Non-pigmented ciliary epithelial cell (primary cell): Measurements from ENCODE around the gene APOF.
A peak's percentile ranks its signal among the peaks of the same experiment; 100 is the strongest.
"Not testable (repeated sequence)": the region's sequence is repeated elsewhere in the genome, so short reads cannot be mapped to it uniquely, and the experiment has no call there.

Source experiments
- DNase-seq: peaks from one replicate; pipeline ENCODE4 v3.0.0-alpha.2; 2010; ENCODE audit warnings: low read depth

The APOF gene

GRCh38 chr12:56366948-56367347 is 4.3 kb upstream of the APOF start:
- no peak for DNase-seq

DNA sequence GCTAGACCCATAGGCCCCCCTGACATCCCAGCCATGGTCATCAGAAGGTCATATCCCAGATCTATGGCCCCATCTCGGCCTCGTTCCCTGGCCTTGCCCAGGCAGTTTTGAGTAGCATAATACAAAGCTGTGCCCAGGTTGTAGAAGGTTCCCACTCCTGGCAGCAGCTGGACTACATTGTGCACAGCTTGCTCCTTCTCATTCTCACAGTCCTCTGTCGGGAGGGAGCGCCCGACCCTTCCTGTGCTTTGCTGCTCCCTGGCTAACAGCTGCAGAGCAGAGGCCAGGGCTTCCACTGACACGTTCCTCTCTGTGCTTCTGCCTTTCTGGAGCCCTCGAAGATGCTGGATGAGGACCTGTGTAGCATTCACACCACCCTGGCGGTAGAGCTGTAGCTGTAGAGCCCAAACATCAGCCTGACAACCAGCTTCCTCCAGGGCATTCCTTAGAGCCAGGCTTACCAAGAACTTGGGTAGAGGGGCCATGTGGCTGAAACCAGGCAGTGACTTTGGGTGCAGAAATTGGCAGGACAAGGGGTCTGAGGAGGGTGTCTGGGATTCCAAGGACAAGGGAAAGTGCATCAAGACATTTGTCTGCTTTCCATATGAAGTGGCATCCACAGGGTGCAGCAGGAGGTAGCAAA is 1.0 kb downstream of the APOF start:
- no peak for DNase-seq

DNA sequence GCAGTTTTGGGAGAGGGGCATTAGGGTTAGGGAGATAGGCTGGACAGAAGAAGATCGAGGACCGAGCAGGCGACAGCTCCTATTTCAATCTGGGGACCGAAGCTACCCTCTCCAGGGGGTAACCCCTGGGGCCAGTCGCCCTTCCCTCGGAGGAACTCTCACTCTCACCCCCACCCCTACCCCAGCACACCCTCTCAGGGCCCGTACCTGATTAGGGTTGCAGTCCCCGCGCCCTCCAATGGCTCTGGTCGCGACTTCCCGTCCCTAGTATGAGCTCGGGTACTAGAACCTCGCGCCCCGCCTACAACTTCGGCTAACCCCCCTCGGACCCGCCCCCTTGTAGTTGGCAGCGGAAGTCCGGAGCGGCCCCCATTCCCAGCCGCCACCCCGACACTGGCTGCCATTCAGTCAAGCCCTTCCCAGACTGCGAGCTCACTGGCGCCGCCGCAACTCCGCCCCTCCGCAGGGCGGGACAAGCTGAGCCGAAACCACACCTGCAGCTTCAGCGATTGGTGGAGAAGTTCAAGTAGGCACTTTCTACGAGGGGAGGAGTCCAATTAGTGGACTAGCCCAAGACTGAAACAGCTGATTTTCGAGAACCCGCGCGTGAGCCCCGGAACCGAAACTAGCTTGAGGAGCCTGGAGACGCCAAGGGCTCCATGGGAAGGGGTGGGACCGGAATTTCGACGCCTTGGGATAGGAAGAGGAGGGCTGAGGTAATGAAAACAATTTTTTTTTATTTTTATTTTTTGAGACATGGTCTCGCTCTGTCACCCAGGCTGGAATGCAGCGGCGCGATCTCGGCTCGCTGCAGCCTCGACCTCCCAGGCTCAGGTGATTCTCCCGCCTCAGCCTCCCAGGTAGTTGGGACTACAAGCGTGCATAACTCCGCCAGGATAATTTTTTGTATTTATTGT is 2.5 kb downstream of the APOF start, which contains the start of gene STAT2:
Gene STAT2, minus strand, starts transcription at position 257 of the 917 bp plus-strand sequence. CDS start 3,536 bp downstream, outside the sequence.
- DNase-seq, result peak; percentile 100

DNA sequence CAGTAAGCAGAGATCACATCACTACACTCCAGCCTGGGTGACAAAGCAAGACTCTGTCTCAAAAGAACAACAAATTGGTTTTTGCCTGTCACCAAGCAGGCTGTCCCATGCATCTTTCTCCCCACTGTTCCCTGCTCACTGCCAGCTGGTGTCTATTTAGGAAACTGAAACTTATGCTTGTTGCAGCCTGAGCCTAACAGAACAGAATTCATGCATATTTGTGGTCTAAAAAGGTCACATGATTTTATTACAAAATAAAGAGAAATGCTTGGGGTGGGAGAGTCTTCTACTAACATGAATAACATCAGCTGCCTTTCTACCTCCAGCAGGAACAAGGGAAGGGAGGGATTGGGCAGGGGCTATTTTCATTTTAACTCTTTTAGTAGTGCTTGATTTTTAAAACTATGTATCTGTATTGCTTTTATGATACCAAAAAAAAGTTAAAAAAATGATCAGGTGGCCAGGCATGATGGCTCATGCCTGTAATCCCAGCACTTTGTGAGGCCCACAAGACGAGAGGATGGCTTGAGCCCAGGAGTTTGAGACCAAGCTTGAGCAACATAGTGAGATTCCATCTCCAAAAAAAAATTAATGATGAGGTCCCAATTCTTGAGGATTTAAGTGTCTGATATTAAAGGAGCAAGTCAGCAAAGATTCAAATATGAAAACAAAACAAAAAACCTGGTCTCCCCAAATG is 3.7 kb downstream of the APOF start:
- peak; percentile 61 for DNase-seq

- no peak for DNase-seq
Observed at GRCh38 chr12:56351325-56351724, 11.3 kb downstream of the APOF start.

- no peak for DNase-seq
Observed at GRCh38 chr12:56350662-56351061, 12.0 kb downstream of the APOF start.

DNA sequence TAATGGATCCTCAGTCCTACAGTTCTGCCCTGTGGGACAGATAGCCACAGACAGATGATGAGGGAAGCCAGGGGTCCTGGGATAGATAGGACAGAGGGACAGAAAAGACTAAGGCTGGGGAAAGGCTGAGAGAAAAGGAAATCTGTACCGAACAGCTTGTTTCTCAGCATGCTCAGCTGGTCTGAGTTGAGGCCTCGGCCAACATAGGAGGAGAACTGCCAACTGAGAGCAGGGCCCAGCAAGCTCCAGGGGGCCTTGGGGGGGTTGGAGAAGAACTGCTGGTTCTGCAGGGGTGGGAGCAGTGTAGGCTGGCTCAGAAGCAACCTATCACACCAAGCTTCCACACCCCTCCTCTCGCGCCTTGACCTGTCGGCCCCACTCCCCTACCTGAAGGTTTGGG is 13.9 kb downstream of the APOF start:
- DNase-seq, result no peak

DNA sequence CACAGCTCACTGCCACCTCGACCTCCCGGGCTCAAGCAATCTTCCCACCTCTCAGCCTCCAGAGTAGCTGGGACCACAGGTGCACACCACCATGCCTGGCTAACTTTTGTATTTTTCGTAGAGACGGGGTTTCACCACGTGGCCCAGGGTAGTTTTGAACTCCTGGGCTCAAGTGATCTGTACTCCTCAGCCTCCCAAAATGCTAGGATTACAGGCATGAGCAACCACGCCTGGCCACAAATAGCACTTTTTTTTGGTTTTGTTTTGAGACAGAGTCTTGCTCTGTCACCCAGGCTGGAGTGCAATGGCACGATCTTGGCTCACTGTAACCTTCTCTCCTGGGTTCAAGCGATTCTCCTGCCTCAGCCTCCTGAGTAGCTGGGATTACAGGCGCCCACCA is 15.4 kb downstream of the APOF start:
- not testable (repeated sequence) for DNase-seq

GRCh38 chr12:56346675-56347074 is 16.0 kb downstream of the APOF start:
- no peak for DNase-seq

DNA sequence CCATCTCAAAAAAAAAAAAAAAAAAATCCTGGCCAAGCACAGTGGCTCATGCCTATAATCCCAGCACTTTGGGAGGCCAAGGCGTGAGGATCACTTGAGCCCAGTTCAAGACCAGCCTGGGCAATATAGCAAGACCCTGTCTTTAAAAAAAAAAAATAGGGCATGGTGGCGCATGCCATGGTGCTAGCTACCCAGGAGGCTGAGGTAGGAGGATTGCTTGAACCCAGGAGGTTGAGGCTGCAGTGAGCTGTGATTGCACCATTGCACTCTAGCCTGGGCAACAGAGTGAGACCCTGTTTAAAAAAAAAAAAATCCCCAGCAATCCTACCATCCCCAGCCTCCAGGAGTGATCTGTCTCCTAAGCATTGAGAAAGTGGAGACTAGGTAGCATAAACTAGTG is 20.4 kb downstream of the APOF start:
- not testable (repeated sequence) for DNase-seq

GRCh38 chr12:56341616-56342015 is 21.0 kb downstream of the APOF start:
- DNase-seq, result no peak

GRCh38 chr12:56339158-56339422 is 23.6 kb downstream of the APOF start:
- DNase-seq, result no peak

DNA sequence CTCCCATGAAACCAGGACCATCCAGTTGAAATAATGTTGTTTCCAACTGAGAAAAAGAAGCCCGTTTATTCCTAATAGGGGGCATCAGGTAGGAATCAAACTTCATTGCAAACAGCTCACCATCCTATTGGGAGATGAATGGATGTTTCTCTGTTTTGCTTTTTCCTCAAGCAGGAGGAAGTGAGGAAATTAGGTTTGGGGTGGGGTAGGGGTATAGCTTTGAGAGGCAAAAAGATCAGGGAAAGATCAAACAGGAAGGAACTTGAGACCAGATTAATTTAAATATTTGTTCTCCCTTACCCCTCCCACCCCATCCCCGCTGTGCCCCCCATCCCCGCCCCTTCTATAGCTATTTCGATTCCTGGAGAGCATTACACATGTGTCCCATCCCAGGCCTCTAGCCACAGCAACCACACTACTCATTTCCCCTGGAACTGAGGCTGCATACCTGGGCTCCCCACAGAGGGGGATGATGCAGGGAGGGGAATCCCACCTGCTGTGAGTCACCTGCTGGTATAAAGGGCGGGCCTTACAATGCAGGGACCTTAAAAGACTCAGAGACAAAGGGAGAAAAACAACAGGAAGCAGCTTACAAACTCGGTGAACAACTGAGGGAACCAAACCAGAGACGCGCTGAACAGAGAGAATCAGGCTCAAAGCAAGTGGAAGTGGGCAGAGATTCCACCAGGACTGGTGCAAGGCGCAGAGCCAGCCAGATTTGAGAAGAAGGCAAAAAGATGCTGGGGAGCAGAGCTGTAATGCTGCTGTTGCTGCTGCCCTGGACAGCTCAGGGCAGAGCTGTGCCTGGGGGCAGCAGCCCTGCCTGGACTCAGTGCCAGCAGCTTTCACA is 24.1 kb downstream of the APOF start, which contains the start of gene IL23A:
Gene IL23A, plus strand, starts transcription at position 577 of the 850 bp plus-strand sequence. Its CDS starts 161 bp downstream, at position 738.
- DNase-seq, result peak; percentile 23

- DNase-seq, result no peak
Observed at GRCh38 chr12:56337753-56338251, 24.9 kb downstream of the APOF start.

DNA sequence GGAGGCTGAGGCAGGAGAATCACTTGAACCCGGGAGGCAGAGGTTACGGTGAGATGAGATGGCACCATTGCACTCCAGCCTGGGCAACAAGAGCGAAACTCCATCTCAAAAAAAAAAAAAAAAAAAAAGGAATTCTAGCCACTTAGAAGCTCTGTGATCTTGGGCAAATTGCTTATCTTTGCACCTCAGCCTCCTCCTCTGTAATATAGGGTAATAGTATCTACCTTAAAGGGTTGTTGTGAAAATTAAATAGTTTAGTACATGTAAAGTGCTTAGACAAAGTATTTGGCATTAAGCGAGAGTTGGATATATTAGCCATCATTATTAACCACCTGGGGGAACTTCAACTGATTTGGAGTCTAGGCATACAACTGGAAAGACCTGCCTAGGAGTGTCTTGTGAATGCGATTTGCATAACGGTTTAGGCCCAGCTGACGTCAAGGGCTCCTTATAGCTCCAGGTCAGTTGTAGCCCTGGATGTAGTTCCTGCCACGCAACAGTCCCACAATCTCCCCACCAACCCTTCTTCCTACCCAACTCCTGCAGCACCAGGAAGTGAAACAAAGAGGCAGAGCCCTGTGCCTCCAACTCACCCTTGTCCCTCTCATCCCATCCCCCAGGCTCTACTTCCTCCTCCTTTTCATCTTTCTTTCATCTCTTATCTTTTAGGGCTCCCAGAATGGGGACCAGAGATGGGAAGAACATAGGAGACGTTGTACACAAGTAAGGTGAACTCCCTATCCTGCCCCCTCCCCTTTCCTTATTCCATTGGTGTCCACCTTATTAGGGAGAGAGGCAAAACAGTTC is 26.1 kb downstream of the APOF start:
- DNase-seq, result no peak

GRCh38 chr12:56335527-56335926 is 27.1 kb downstream of the APOF start:
- DNase-seq, result not testable (repeated sequence)

DNA sequence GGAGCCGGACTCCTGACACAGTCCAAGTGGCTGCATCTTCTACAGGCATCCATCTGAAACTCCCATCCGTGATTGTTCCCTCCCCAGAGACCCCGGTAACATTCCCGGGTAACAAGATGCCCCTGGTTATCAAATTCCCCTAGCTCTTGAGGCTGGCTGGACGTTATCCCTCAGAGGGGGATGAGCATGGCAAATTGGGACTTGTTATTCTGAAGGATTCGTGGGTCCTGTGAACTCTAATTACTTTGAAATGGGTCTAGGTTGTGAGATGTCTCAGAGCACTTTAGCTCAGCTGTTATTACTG is 28.2 kb downstream of the APOF start:
- DNase-seq, result no peak

DNA sequence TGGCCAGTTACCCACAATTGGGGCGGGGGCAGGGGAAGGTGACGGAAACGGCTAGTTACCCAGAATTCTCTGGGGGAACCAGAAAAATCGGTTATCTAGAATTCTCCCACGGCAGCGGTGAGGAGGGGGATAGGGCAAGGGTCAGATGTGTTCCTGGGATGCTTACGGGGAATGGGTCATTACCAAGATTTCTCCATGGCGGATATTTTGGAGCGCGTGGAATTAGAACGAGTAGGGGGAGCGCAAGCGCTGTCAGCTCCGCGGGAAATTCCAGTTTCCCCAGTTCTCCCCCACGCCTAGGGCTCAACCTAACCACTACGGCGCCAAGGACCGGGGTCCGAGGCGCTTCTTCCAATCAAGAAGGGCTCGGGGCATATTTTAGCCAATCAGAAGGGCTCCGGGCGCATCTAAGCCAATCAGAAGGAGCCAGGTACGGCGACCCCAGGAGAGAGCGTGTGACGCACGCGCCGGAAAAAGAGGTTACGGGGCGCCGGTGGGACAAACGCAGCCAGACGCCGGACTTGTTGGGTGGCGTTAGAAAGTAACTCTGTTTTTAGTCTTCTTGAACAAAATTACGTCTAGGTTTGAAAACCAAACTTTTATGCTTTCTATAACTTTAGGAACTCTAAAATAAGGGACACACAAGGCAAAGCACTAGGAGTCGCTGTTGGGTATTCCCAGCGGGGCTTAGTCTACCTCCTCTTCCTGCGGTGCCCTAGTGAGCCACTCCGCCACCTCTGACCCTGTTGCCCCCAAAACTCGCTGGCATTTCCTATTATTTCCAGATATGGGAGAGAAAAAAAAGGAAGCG is 28.8 kb downstream of the APOF start, which contains the start of gene PAN2:
Gene PAN2, minus strand, starts transcription at position 322 of the 811 bp plus-strand sequence. CDS start 906 bp downstream, outside the sequence.
- peak; percentile 90 for DNase-seq

GRCh38 chr12:56333197-56333678 is 29.4 kb downstream of the APOF start:
- DNase-seq, result no peak
